A673 (cell line): Measurements from ENCODE around the gene VPS8.

Source experiments
- CTCF ChIP-seq: fragments of 300-800, 200-600 bp; sonication (generic); conservative IDR thresholded peaks from 2 replicates; pipeline ENCODE4 v1.5.1; 2017; ENCODE audit warnings: low read depth, mild to moderate bottlenecking, antibody characterized with exemption, low read length, moderate library complexity, mixed read lengths
- EZH2 ChIP-seq: fragments of 200-600 bp; sonication (generic); IDR thresholded peaks from 2 replicates; pipeline ENCODE4 v1.6.1; 2017; ENCODE audit warnings: borderline replicate concordance, low read depth, mild to moderate bottlenecking, mixed read lengths, antibody characterized with exemption, low read length; ENCODE audit not compliant: poor library complexity, severe bottlenecking

DNA sequence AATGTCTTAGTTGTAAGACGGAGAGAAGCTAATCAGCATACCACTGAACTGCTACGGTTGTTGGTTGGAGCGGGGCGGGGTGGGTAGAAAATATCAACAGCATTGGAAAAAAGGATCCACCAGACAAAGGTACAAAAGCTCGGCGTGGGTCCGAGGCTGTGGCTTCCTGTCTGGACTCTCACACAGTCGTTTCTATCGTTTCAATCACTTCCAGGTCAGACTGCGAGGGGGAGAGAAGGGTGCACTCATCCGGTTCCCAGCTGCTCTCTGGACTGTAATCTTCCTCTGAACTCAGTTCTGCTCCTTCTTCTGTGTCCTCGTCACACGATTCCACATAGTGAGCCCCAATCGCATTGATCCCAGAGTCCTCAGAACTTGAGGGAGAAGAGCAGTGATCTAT, 270.9 kb downstream of the VPS8 start:
- TF ChIP-seq CTCF (no peak), EZH2 (no peak)
